ENCODE measurements around the gene SLC25A42.
A peak's percentile ranks its signal among the peaks of the same experiment; 100 is the strongest.

The SLC25A42 gene

DNA sequence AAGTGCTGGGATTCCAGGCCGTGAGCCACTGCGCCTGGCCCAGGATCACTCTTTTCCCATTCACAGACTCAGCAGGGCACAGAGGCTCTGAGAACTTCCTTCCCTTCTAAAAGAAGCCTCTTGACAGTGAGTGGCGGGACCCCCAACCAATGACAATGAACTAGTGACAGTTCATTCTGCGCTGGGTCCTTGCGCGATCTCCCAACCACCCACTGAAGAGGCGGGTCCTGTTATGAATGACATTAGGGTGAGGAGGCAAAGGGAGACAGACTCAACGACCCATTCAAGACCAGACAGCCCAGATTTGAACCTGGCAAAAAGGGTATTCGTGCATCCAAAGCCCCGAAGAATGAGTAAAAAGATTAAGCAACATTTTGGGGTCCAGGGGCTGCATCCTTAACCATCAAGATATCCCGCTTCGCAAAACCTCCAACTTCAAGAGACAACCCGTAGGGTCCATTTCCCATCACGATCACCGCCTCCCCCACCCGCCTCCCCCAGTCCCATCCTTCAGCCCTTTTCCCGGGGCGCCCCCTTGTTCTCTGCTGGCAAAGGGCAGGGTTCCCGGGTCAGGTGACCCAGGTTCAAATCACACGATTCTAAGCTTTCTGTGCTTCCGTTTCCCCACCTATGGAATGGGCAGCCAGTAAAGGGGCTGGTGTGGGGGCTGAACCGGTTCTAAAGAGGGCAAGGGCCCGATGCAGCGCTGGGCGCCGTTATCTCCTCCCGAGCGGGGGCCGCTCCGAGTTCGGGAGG lies 31.2 kb upstream of the SLC25A42 start:
- TF ChIP-seq POLR2AphosphoS5 (IDR thresholded peaks at IDR 0.05; ENCODE audit: low read depth, low read length) (no peak; the same call in 1 of the 2 replicates), SPI1 (IDR thresholded peaks at IDR 0.05; ENCODE audit: low read depth, low read length) (peak; percentile 25; the same call in 1 of the 2 replicates), TAF1 (IDR thresholded peaks at IDR 0.05; ENCODE audit: low read depth, low read length) (no peak), POU2F2 (IDR thresholded peaks at IDR 0.05; ENCODE audit: low read depth, low read length) (peak; percentile 41; the same call in 1 of the 2 replicates)
- DNase-seq (ENCODE audit: insufficient read length, low spot score) (peak; percentile 87), FAIRE-seq (peak; percentile 90)

DNA sequence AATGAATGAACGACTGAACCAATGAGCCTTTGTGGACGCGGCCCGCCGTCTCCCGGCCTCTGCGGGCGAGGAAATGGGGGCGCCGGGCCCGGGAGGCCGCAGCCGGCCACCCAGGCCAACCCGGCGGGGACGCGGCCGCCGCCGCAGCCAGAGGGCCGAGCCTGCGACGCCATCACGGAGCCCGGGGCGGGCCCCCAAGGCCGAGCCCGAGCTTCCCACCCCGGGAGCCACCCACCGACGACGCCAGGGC lies 30.7 kb upstream of the SLC25A42 start:
- FAIRE-seq (no peak), DNase-seq (ENCODE audit: insufficient read length, low spot score) (no peak)

DNA sequence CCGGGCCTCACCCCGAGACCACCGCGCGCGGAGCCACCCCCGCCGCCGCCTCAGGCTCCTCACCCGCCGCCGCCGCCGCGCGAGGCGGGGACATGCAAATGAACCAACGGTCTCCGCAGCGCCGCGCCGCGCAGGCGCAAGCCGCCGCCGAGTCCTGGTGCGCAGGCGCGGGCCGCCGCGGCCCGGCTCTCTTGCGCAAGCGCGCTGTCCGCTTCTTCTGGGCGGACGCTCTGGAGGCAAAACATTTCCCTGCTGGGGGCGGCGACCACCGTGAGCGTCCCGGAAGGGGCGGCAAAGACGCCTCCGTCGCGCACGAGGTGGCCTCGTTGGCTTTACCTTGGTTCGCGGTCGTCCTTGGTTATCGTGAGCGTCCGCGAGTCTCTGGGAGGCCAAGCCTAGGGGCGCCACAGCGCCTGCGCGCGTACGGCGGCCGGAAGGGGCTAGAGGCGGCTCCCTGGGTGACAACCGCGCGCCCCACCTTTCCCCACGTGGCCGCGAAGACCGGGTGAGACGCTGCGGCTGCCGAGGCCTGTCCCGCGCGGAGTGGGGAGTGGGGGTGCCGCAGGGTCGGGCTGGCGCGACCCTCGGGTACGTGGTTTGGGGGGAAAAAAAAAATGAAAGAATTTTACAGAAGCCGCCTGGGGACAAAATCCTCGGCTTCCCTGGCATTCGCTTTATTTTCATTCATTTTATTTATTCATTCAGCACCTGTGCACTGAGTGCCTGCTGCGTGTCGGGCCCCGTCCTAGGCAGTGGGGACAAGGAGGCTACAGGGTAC lies 30.2 kb upstream of the SLC25A42 start, which contains the start of the genes ARMC6 and SUGP2:
Gene ARMC6, plus strand, starts transcription at position 178 of the 778 bp plus-strand sequence. CDS start 607 bp downstream, outside the sequence.
Gene SUGP2, minus strand, starts transcription at position 92 of the 778 bp plus-strand sequence. CDS start 2,446 bp downstream, outside the sequence.
- FAIRE-seq (peak; percentile 89), DNase-seq (ENCODE audit: insufficient read length, low spot score) (peak; percentile 95)
- TF ChIP-seq POLR2A (IDR thresholded peaks at IDR 0.05; ENCODE audit: low read depth, low read length) (peak; percentile 46), POU2F2 (IDR thresholded peaks at IDR 0.05; ENCODE audit: low read depth, low read length) (peak; percentile 76), TAF1 (IDR thresholded peaks at IDR 0.05; ENCODE audit: low read depth, low read length) (0 out of 2 replicates have a peak, but pooled peaks have one; percentile 12), POLR2AphosphoS5 (IDR thresholded peaks at IDR 0.05; ENCODE audit: low read depth, low read length) (peak; percentile 61), SPI1 (IDR thresholded peaks at IDR 0.05; ENCODE audit: low read depth, low read length) (no peak), PAX5 (IDR thresholded peaks at IDR 0.05; ENCODE audit: insufficient read depth, low read length, severe bottlenecking) (no peak)

More for the DNA sequence above, 30.7 kb upstream of the SLC25A42 start:
- TF ChIP-seq POLR2AphosphoS5 (IDR thresholded peaks at IDR 0.05; ENCODE audit: low read depth, low read length) = no peak
- 0 out of 2 replicates have a peak, but pooled peaks have one; percentile 15 for TF ChIP-seq TAF1 (IDR thresholded peaks at IDR 0.05; ENCODE audit: low read depth, low read length)

DNA sequence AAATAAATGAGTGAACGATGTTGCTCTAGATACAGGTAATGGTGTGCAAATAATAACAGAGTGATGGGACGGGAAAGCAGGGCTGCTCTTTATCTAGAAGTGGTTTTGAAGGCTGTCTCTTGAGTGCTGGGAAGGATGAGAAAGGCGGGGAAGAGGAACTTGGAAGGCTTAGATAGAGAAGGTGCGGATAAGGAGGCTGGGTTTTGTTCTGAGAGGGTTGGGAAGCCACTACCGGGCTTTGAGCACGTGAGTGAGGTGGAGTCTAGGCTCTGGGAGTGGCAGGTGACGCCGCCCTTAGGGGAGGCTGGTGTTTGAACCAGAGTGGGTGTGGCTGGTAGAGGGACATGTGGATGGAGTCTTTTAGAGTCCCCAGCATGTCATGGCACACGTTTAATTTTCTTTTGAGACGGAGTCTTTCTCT lies 29.6 kb upstream of the SLC25A42 start:
- DNase-seq (ENCODE audit: insufficient read length, low spot score) (peak; percentile 79), FAIRE-seq (peak; percentile 86)
- TF ChIP-seq POLR2A (IDR thresholded peaks at IDR 0.05; ENCODE audit: low read depth, low read length) (peak; percentile 52; the same call in 1 of the 2 replicates), TAF1 (IDR thresholded peaks at IDR 0.05; ENCODE audit: low read depth, low read length) (0 out of 2 replicates have a peak, but pooled peaks have one; percentile 34), SPI1 (IDR thresholded peaks at IDR 0.05; ENCODE audit: low read depth, low read length) (no peak), PAX5 (IDR thresholded peaks at IDR 0.05; ENCODE audit: insufficient read depth, low read length, severe bottlenecking) (no peak), POU2F2 (IDR thresholded peaks at IDR 0.05; ENCODE audit: low read depth, low read length) (no peak), POLR2AphosphoS5 (IDR thresholded peaks at IDR 0.05; ENCODE audit: low read depth, low read length) (no peak)

DNA sequence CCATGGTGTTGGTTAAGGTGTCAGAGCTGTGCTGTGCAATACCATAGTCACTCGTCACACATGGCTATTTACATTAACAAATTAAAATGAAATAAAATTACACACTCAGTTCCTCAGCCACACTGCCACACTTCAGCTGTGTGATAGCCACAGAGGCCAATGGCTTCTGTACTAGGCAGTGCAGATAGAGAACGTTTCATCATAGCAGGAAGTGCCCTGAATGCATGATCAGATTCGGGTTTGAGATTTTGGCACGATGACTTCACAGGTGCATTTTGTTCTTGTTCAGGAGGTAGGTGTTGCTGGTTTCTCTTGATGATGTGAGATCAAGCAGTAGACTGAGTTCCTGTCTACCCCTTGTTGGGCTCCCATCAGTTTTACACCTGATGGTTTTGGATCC lies 23.9 kb upstream of the SLC25A42 start:
- FAIRE-seq (peak; percentile 51), DNase-seq (ENCODE audit: insufficient read length, low spot score) (no peak)
- TF ChIP-seq POU2F2 (IDR thresholded peaks at IDR 0.05; ENCODE audit: low read depth, low read length) (no peak), SPI1 (IDR thresholded peaks at IDR 0.05; ENCODE audit: low read depth, low read length) (peak; percentile 29; the same call in 1 of the 2 replicates), TAF1 (IDR thresholded peaks at IDR 0.05; ENCODE audit: low read depth, low read length) (no peak)

DNA sequence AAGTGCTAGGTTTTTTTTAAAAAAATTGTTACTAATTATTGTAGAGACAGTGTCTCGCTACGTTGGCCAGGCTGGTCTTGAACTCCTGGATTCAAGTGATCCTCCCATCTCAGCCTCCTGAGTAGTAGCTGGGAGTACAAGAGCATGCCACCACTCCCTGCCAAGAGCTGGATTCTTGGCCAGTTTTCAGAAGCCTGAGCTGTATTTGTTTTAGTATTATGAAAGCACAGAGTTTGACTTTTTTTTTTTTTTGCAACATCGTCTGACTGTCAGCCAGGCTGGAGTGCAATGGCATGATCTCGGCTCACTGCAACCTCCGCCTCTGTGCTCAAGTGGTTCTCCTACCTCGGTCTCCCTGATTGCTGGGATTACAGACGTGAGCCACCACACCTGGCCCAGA lies 23.4 kb upstream of the SLC25A42 start:
- TF ChIP-seq POLR2A (IDR thresholded peaks at IDR 0.05; ENCODE audit: low read depth, low read length) (no peak), PAX5 (IDR thresholded peaks at IDR 0.05; ENCODE audit: insufficient read depth, low read length, severe bottlenecking) (no peak), TAF1 (IDR thresholded peaks at IDR 0.05; ENCODE audit: low read depth, low read length) (no peak), POU2F2 (IDR thresholded peaks at IDR 0.05; ENCODE audit: low read depth, low read length) (no peak), POLR2AphosphoS5 (IDR thresholded peaks at IDR 0.05; ENCODE audit: low read depth, low read length) (no peak), SPI1 (IDR thresholded peaks at IDR 0.05; ENCODE audit: low read depth, low read length) (no peak)
- DNase-seq (ENCODE audit: insufficient read length, low spot score) (no peak), FAIRE-seq (no peak)

DNA sequence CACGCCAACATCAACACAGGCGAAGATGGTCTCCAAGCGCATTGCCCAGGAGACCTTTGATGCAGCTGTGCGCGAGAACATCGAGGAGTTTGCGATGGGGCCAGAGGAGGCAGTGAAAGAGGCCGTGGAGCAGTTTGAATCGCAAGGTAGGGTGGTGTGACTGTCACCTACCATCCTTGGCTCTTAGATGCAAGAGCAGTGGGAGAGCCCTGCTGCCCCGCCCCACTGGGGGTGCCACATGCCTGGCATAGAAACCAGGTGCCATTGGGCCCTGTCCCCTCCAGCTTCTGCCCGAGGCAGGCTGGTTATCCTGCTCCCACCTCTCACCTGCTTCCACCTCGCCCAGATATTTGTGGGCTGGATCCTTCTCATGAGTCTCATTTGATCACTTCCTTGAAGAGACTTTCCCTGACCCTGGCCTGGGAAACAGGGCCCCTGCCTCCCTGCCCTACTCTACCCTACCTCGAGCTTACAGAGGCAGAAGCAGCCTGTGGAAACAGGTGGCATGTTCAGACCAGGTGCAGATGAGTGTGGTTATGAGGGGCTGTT lies 21.0 kb upstream of the SLC25A42 start:
- FAIRE-seq (no peak), DNase-seq (ENCODE audit: insufficient read length, low spot score) (no peak)
- TF ChIP-seq PAX5 (IDR thresholded peaks at IDR 0.05; ENCODE audit: insufficient read depth, low read length, severe bottlenecking) (no peak), POLR2A (IDR thresholded peaks at IDR 0.05; ENCODE audit: low read depth, low read length) (no peak), TAF1 (IDR thresholded peaks at IDR 0.05; ENCODE audit: low read depth, low read length) (no peak), POLR2AphosphoS5 (IDR thresholded peaks at IDR 0.05; ENCODE audit: low read depth, low read length) (no peak), SPI1 (IDR thresholded peaks at IDR 0.05; ENCODE audit: low read depth, low read length) (no peak), POU2F2 (IDR thresholded peaks at IDR 0.05; ENCODE audit: low read depth, low read length) (no peak)

DNA sequence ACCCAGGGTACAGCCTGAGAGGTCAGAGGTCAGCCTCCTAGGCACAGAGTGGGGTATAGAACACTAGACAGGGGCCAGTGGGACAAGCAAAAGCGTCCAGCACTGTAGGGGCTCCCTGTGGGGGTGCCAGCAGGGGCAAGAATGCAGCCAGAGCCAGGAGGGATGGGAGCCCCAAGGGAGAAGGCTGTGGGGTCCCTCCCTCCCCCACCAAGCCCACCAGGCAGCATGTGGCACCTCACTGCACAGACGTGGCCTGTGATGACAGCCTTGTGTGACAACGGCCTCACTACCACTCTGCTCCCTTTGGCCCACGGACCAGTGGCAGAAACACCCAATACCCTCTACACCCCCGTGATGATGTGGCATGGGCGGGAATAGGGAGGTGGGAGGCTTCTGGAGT lies 20.3 kb upstream of the SLC25A42 start:
- no peak for DNase-seq (ENCODE audit: insufficient read length, low spot score)
- TF ChIP-seq POLR2A (IDR thresholded peaks at IDR 0.05; ENCODE audit: low read depth, low read length) (no peak), TAF1 (IDR thresholded peaks at IDR 0.05; ENCODE audit: low read depth, low read length) (no peak), POU2F2 (IDR thresholded peaks at IDR 0.05; ENCODE audit: low read depth, low read length) (no peak)
- no peak for FAIRE-seq

DNA sequence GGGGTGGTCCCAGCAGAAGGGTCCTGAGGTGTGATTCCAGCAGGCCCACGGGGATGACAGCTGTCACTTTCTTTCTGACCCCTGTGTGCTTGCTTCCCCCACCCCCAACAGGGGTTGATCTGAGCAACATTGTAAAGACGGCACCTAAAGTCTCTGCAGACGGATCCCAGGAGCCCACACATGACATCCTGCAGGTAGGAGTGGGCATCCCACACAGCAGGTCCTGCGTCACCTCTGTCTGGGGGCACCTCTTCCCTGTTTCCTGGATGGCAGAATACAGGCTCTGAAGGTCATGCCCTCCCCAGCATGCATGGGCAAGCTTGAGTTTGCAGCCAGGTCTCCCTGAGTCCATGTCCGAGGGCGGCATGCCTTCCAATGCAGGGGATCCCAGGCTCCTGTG lies 19.9 kb upstream of the SLC25A42 start:
- FAIRE-seq (no peak), DNase-seq (ENCODE audit: insufficient read length, low spot score) (no peak)
- TF ChIP-seq POU2F2 (IDR thresholded peaks at IDR 0.05; ENCODE audit: low read depth, low read length) = no peak
- no peak for TF ChIP-seq SPI1 (IDR thresholded peaks at IDR 0.05; ENCODE audit: low read depth, low read length)
- TF ChIP-seq TAF1 (IDR thresholded peaks at IDR 0.05; ENCODE audit: low read depth, low read length) = no peak
- TF ChIP-seq POLR2AphosphoS5 (IDR thresholded peaks at IDR 0.05; ENCODE audit: low read depth, low read length) = no peak
- TF ChIP-seq PAX5 (IDR thresholded peaks at IDR 0.05; ENCODE audit: insufficient read depth, low read length, severe bottlenecking) = no peak
- TF ChIP-seq POLR2A (IDR thresholded peaks at IDR 0.05; ENCODE audit: low read depth, low read length) = no peak

Measured in GM12891 (cell line).